GM12892 (cell line): ENCODE data around the gene ANK3.

Source experiments
- DNase-seq: peaks from one replicate; pipeline ENCODE4 v3.0.0; 2011; ENCODE audit not compliant: insufficient read length
- FAIRE-seq: peaks from 2 replicates; lab custom pipeline; 2011; peaks lifted over from hg19 to GRCh38; lab: Jason Lieb, UNC
- POLR2A ChIP-seq: IDR thresholded peaks from 2 replicates; pipeline ENCODE4 v1.6.1; 2011; ENCODE audit warnings: low read depth, low read length, control low read depth
- POLR2AphosphoS5 ChIP-seq: IDR thresholded peaks from 2 replicates; pipeline ENCODE4 v1.6.1; 2011; ENCODE audit warnings: low read depth, low read length, control low read depth
- TAF1 ChIP-seq: IDR thresholded peaks from 2 replicates; pipeline ENCODE4 v1.6.1; 2011; ENCODE audit warnings: low read depth, mild to moderate bottlenecking, control low read depth, low read length, borderline replicate concordance

The ANK3 gene

DNA sequence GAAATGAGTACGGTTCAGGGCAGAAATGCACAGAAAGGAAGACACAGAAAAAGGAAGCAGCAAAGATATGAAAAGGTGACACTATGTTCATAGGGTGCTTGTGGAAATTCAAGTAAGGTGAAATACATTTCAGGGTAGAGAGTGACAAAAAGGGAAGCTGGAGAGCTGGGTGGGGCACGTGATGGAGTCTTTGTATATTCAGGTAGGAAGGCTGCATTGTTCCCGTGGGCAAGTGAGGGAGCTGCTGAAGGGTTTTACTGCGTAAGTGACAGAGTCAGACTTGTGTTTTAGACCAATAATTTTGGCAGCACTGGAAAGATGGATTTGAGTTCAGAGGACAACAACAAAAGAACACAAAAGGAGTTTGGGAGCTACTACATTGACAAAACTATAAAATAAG, 35.3 kb upstream of the ANK3 start:
- TF ChIP-seq POLR2A (no peak), POLR2AphosphoS5 (no peak), TAF1 (no peak)
- FAIRE-seq (no peak), DNase-seq (no peak)

DNA sequence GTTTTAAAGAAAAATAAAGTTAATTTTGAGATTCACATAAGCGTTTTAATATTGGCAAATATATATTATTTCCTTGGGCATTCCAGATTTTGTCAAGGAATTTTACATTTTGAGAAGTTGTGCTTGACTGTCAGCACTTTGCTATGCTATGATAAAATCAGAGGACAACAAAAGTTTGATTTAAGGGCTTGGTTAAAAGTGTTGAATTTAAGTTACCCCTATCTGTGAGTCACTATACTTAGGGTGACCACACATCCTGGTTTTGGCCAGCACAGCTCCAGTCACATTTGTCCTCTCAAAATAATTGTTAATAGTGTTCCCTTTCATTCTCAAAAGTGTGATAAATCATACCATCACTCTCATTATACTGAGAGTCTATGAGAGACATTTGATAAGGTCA, 34.2 kb upstream of the ANK3 start:
- no peak for FAIRE-seq
- DNase-seq: no peak
- TF ChIP-seq POLR2AphosphoS5: no peak
- no peak for TF ChIP-seq POLR2A
- TF ChIP-seq TAF1: no peak

DNA sequence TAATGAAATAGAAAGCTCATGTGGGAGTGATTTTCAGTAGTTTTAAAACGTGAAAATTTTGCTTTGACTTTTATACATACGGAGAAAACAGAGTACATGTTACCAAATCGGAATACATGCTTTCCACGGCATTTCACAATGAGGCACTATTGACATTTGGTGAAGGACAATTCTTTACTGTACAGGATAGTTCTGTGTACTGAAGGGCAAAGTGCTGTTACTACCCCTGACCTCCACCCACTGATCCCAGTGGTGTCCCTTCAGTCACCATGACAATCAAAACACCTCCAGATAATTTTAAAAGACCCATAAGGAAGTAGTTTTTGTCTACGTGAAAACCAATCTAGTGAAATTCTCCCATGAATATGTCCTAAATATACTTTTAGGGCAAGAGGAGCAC, 33.1 kb upstream of the ANK3 start:
- DNase-seq: no peak
- no peak for FAIRE-seq
- TF ChIP-seq TAF1 (no peak), POLR2AphosphoS5 (no peak), POLR2A (no peak)

DNA sequence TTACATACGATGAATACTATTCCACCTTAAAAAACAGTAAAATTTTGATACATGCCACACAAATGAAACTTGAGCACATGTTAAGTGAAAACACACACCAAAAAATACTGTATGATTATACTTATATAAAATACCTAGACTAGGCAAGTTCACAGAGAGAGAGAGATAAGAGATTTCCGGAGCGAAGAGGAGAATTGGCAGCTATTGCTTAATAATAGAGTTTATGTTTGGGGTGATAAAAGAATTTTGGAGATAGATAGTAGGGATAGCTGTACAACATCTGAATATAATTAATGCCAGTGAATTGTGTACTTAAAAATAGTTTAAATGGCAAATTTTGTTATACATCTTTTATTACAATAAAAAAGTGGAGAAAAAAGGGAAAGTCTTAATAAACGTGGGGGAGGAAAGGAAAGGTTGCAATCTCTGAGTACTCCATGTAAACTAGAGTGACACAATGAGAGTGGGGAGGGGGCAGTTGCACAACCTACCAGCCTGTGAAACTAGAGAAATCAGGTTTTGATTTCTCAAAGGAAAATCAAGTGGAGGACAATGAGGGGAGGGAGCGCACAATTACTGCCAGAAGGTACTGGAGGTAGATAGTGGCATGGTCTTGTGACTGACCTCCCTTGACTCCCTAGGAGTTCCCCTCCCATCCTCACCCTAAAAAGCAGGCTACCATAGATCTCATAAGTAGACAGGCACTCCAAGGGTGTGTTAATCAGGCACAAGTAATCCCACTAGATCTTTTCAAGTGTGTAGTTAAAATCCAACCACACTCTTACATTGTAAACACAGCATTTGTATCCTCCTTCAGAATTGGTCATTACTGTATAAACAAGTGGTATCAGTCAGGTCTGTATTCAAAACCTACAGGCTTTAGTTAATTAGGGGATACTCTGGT, 31.6 kb upstream of the ANK3 start:
- no peak for DNase-seq

DNA sequence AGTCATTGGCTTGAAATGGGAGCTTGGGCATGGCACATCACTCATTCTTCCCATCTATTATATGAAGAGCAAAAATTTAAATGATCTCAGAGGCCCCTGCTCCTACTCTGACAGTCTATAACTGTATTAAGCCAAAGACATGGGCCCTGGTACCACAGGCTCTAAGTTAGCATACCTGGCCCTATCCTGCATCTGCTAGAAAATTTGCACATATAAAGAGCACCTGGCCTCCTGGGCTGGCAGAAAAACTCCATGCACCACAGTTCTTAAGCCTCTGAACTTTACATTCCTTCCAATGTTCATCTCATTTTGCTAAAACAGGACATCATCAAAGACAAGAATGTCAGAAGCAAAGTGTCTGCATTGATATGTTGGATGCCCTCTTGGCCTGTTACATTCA, 29.6 kb upstream of the ANK3 start:
- TF ChIP-seq POLR2A (no peak), POLR2AphosphoS5 (no peak), TAF1 (no peak)
- no peak for DNase-seq
- no peak for FAIRE-seq

More for the DNA sequence above, 31.6 kb upstream of the ANK3 start:
- no peak for FAIRE-seq
- TF ChIP-seq TAF1 (no peak), POLR2AphosphoS5 (no peak), POLR2A (no peak)

DNA sequence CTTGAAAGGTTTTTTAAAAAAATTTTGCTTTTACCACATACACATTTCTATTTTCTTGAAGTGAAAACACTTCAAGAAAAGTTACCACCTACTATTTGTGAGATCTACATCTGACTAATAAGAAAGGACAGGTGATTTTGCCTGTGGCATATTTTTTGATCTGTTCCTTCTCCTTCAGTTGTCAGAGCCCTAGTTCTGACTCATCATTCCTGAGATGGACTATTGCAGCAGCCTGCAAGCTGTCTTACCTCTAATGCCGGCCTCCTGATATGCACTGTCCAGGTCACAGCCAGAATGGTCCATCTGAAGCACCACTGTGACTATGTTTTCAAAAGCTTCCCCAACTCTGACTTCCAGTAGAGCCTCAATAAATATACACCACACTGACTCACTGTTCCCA, 28.2 kb upstream of the ANK3 start:
- TF ChIP-seq TAF1 (no peak), POLR2A (no peak), POLR2AphosphoS5 (no peak)
- DNase-seq (no peak), FAIRE-seq (no peak)

DNA sequence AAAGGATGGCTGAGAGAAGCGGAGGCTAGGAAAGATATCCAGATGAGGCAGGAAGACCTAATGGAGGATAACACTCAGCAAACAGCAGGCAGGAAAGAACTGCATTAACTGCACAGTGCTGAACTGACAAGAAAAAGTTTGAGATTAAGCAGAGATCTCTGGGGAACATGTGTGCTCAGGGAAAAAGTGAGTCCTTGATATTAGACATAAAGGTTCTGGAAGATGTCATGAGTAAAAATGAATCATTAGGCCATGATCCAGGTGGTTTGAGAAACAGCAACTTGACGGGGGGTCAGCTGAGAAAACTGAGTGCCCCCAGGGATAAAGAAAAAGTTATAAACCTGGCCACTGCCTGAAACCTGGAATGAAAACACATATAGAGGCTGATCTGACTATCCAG, 27.3 kb upstream of the ANK3 start:
- FAIRE-seq: no peak
- no peak for DNase-seq

DNA sequence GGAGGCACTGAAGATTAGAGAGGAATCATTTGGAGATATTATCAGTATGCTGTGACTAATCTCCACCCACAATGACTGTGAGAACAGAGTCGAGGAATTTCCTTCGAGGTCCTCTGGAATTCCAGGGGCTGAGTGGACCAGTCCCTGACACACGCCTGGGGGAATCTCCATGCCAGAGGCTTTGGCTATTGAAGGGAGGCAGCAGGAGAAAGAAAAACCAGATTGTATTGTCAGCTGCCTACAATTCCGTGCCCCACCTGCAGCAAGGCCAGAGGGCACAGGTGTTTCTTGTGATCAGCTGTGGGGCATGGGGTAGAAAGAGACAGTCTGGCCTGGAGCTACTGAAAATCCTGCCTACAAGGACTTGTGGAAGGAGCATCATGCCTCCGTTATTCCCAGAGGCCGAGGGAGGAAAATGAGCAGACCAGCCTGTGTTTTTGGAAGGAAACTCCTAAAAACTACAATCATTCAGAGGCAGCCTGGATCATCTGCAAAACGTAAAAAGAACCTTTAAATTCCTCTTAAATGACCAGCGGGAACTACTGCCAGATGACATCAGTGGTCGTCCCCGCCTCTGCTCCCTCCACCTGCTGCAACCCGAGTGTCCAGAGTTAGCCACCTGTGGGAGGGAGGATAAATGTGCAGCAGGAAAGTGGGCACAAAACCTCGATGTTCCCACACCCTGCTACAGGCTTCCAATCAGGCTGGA, 25.4 kb upstream of the ANK3 start:
- FAIRE-seq (no peak), DNase-seq (no peak)
- TF ChIP-seq POLR2AphosphoS5: no peak
- no peak for TF ChIP-seq TAF1
- TF ChIP-seq POLR2A: no peak

More for the DNA sequence above, 27.3 kb upstream of the ANK3 start:
- no peak for TF ChIP-seq POLR2AphosphoS5
- TF ChIP-seq TAF1: no peak
- TF ChIP-seq POLR2A: no peak

DNA sequence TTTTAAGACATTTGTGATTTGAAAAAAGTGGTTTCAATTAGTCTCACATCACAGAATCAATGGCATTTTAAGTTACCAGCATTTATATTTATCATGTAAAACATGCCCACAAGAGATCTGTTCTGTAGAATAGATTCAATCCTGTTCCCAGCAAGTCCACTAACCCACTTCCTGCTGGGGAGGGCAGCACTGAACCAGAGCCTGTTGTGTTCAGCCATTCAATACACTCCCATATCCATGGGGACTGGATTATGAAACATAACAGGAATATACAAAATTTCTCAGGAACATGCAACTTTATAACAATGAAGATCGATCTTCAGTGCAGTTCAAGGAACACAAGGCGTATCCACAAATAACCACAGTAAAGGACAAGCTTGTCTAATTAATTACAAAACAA, 24.4 kb upstream of the ANK3 start:
- no peak for FAIRE-seq
- no peak for TF ChIP-seq POLR2A
- TF ChIP-seq POLR2AphosphoS5: no peak
- TF ChIP-seq TAF1: no peak
- DNase-seq: no peak

DNA sequence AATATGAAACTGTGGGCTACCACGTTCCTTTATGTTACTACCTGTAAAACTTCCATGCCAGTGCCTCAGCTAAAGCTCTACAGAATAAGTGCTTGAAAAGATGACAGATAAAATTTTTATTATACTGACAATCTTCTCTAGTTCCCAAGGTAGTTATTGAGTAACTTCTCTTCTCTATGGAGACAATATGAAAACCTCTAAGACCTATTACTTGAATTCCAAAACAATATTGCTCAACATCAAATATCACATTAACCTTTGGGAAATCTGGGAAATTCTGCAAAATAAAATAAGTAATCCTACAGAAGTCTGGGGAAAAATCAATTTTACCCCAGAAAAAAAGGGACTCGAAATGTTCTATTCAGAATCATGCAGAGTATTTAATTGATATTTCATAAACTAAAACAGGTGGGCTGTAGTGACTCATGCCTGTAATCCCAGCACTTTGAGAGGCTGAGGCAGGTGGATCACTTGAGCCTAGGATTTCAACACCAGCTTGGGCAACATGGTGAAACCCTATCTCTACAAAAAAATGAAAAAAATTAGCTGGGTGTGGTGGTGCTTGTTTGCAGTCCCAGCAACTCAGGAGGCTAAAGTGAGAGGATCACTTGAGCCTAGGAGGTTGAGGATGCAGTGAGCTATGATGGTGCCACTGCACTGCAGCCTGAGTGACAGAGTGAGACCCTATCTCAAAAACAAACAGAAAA, 23.8 kb upstream of the ANK3 start:
- TF ChIP-seq POLR2AphosphoS5 (no peak), POLR2A (no peak), TAF1 (no peak)
- DNase-seq (no peak), FAIRE-seq (no peak)

DNA sequence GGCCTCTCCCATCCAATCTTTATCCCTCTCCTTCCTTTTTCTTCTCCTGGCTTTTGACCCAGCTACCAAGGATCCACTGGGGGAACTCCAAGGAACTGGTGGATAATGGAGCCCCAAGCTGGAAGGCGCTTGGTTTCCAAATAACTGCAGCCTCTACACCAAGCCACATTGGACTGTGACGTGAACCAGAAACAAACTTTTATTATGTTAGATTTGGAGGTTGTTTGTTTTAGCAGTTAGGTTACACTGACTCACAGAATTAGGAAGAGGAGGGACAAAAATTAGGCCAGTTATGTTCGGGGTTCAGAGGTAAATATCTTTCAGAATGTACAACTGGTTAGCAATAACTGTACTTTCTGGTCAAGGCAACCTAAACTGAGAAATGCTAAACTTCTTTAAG, 21.3 kb upstream of the ANK3 start:
- DNase-seq: no peak
- no peak for TF ChIP-seq POLR2A
- TF ChIP-seq POLR2AphosphoS5: no peak
- no peak for TF ChIP-seq TAF1
- no peak for FAIRE-seq

DNA sequence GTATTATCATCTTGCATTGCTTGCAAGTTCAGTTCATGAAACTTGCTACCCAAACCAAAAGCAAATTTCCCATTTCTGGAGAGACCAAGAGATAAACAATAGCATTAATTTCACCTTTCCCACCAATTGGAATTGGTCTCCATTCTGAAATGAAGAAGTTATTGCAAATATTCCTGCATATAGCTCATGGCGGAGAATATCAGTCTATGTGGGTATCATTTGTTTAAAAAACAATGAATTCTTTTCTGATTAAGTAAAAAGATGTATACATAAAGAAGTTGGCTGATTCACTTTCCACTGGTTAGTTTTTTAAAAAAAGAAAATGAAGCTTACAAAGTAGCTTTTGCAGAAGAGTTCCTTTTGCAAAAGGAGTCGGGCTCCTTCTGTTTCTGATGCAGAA, 19.5 kb upstream of the ANK3 start:
- no peak for FAIRE-seq
- no peak for DNase-seq
- TF ChIP-seq POLR2AphosphoS5 (no peak), TAF1 (no peak), POLR2A (no peak)
